ENCODE results near the gene PPP1R12B.

- no peak for TF ChIP-seq CTCF (conservative IDR thresholded peaks at IDR 0.05; ENCODE audit: low read length)
- TF ChIP-seq EZH2phosphoT487 (IDR thresholded peaks at IDR 0.05; ENCODE audit: borderline replicate concordance, low read depth, low read length), result no peak
These were observed 27.7 kb downstream of the PPP1R12B start for GRCh38 chr1:202376247-202376646.

All from OCI-LY7 (cell line).